Measurements from ENCODE around the gene UBE2G2. TPM values are rescaled to one million over a fixed set of nuclear protein-coding genes. Genes with fewer than 3 reads are reported as not detected.

UBE2G2 gene
- total and polyA plus RNA-seq, 2 of the 4 experiments (the other 2 are of a cell fraction): 65.4 to 91.7 TPM

- H2BK120ac ChIP-seq (ENCODE audit: low read depth, low read length): no peak overlapping the region
- no peak overlapping the region for H4K91ac ChIP-seq (ENCODE audit: insufficient read depth, low read depth, low read length)
- in situ Hi-C loops (cut with MboI; ENCODE audit: low sequenced_read_pairs): no loop called here
- no peak overlapping the region for H3K27ac ChIP-seq (ENCODE audit: insufficient read depth, low read length)
- DNase-seq: no peak
- H3K14ac ChIP-seq (replicated peaks; ENCODE audit: low read depth, low read length): no peak overlapping the region
- no TSS peak for BruUV-seq (replicated peaks)
- no peaks in the 10 kb centered on the region for H3K79me1 ChIP-seq (ENCODE audit: low read depth in 1 of 2, low read length in 2 of 2)
- no peak overlapping the region for H3K9ac ChIP-seq (ENCODE audit: low read depth, low read length)
- intact Hi-C loops (cut with micrococcal nuclease): no loop called here
- 89% methylated on average over 4 of the region's 8 CpGs; no CpG with 5 or more reads in 1 of the 2 experiments for WGBS, 2 experiments (ENCODE audit: extremely low coverage in 2 of 2, insufficient read length in 1 of 2)
- H3K18ac ChIP-seq (ENCODE audit: low read depth, low read length): no peak overlapping the region
- no peak overlapping the region for H3K4ac ChIP-seq (ENCODE audit: low read depth, low read length)
- H2BK20ac ChIP-seq (ENCODE audit: low read depth, low read length): no peak overlapping the region
- ChIA-PET CTCF (no interaction called here), POLR2A (ENCODE audit: unreplicated experiment) (no interaction called here)
- no peak for ATAC-seq (ENCODE audit: low read depth)
- no peak overlapping the region for H3K56ac ChIP-seq (ENCODE audit: extremely low read depth, insufficient read depth, low read length)
- H3K27me3 ChIP-seq (ENCODE audit: control insufficient read depth, insufficient read depth, low read length): peaks cover 3% of the 10 kb centered on the region; the same call in 1 of the 2 replicates
- H3K4me2 ChIP-seq (ENCODE audit: low read depth, low read length): no peak overlapping the region
- dilution Hi-C loops (cut with HindIII; ENCODE audit: low sequenced_read_pairs, unreplicated experiment): no loop called here
- no peaks in the 10 kb centered on the region; the same call in none of the 2 replicates for H4K20me1 ChIP-seq (ENCODE audit: insufficient read depth, low read length)
- no peak overlapping the region for H3K23ac ChIP-seq (ENCODE audit: low read depth, low read length)
- H2AK9ac ChIP-seq (replicated peaks; ENCODE audit: low read depth, low read length, poor library complexity): no peak overlapping the region
- no peak overlapping the region for H2AFZ ChIP-seq (replicated peaks; ENCODE audit: low read length, poor library complexity)
- no peaks in the 10 kb centered on the region for H3K9me1 ChIP-seq (ENCODE audit: insufficient read depth, low read length)
- H4K5ac ChIP-seq (ENCODE audit: low read depth, low read length): no peak overlapping the region
- H2BK5ac ChIP-seq (ENCODE audit: low read depth, low read length, poor library complexity, severe bottlenecking): no peak overlapping the region
- TF ChIP-seq MAFK (IDR thresholded peaks at IDR 0.05; ENCODE audit: low read depth, low read length) (no peak), NFE2L2 (IDR thresholded peaks at IDR 0.05; ENCODE audit: low read depth, low read length) (no peak), BHLHE40 (IDR thresholded peaks at IDR 0.05; ENCODE audit: low read depth, low read length) (no peak), POLR2A (IDR thresholded peaks at IDR 0.05; ENCODE audit: low read depth, low read length) (no peak), SMC3 (IDR thresholded peaks at IDR 0.05; ENCODE audit: low read depth, low read length) (no peak), MAZ (IDR thresholded peaks at IDR 0.05; ENCODE audit: borderline replicate concordance, low read depth, low read length) (no peak)
- H3K4me1 ChIP-seq (ENCODE audit: control insufficient read depth, insufficient read depth, low read length): no peaks in the 10 kb centered on the region
- H4K8ac ChIP-seq (ENCODE audit: low read depth in 2 of 2, low read length in 2 of 2): no peak overlapping the region
- no peak overlapping the region for H2AK5ac ChIP-seq (ENCODE audit: low read depth, low read length)
- no peak overlapping the region for H3K4me3 ChIP-seq (ENCODE audit: insufficient read depth, low read depth, low read length)
- no peaks in the 10 kb centered on the region for H3K36me3 ChIP-seq (ENCODE audit: control insufficient read depth, insufficient read depth, low read length)
- 0 out of 2 replicates have a peak, but pooled peaks cover 2% of the 10 kb centered on the region for H3K9me3 ChIP-seq (ENCODE audit: control insufficient read depth, insufficient read depth, low read length)
- no peak overlapping the region for H2BK15ac ChIP-seq (ENCODE audit: low read depth, low read length)
Observed at GRCh38 chr21:44758141-44758561, 43.5 kb downstream of the UBE2G2 start.
